Activated naive CD8-positive, alpha-beta T cell treated with anti-CD3 and anti-CD28 coated beads for 36 hours (primary cell): ENCODE data around the gene EME1. TPM values are rescaled to one million over a fixed set of nuclear protein-coding genes. Genes with fewer than 3 reads are reported as not detected.
"Not testable (repeated sequence)": the region's sequence is repeated elsewhere in the genome, so short reads cannot be mapped to it uniquely, and the experiment has no call there.

Source experiments
- DNase-seq: peaks from one replicate; pipeline ENCODE4 v3.0.0; 2021
- H3K27ac Mint-ChIP-seq: one replicate; pipeline ENCODE4 v1.8.0; 2022; ENCODE audit warnings: mild to moderate bottlenecking, moderate library complexity, mixed read lengths
- H3K27me3 Mint-ChIP-seq: one replicate; pipeline ENCODE4 v1.8.0; 2022; ENCODE audit warnings: mild to moderate bottlenecking, mixed read lengths
- H3K36me3 Mint-ChIP-seq: one replicate; pipeline ENCODE4 v1.8.0; 2021; ENCODE audit warnings: mild to moderate bottlenecking, mixed read lengths
- H3K4me1 Mint-ChIP-seq: one replicate; pipeline ENCODE4 v1.8.0; 2021; ENCODE audit warnings: mixed read lengths
- H3K4me3 Mint-ChIP-seq: one replicate; pipeline ENCODE4 v1.8.0; 2022; ENCODE audit warnings: mild to moderate bottlenecking, moderate library complexity, mixed read lengths
- H3K9me3 Mint-ChIP-seq: one replicate; pipeline ENCODE4 v1.8.0; 2022; ENCODE audit warnings: mixed read lengths
- total RNA-seq, 2 experiments: library from RNA; stranded (reverse); gene quantifications; one replicate each; pipeline ENCODE4 v1.2.3, GENCODE V29; 2021

EME1 gene
- total RNA-seq, 2 experiments from 2014 or later = 34.0 to 34.4 TPM

GRCh38 chr17:50388728-50389127 is 15.7 kb downstream of the EME1 start:
- H3K4me1 Mint-ChIP-seq = peaks cover 4% of the 10 kb centered on the region
- no peak for DNase-seq
- no peaks in the 10 kb centered on the region for H3K9me3 Mint-ChIP-seq
- H3K4me3 Mint-ChIP-seq = no peak overlapping the region
- H3K36me3 Mint-ChIP-seq = peaks cover 20% of the 10 kb centered on the region
- H3K27ac Mint-ChIP-seq = no peak overlapping the region
- H3K27me3 Mint-ChIP-seq = no peaks in the 10 kb centered on the region

DNA sequence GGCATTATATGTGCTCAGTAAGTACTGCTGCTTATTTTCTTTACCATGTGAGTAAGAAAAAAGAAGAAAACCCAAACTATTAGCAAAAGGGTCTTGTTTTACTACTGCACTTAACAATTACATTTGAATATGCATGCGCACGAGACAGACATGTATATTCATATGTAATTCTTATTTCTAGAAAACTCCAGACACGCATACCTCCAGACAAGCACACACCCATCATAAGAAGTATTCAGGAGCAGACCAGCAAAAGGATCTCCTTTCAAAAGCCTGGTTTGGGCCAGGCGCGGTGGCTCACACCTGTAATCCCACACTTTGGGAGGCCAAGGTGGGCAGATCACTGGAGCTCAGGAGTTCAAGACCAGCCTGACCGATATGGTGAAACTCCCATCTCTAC is 16.5 kb downstream of the EME1 start:
- peaks cover 7% of the 10 kb centered on the region for H3K4me1 Mint-ChIP-seq
- H3K27me3 Mint-ChIP-seq = no peaks in the 10 kb centered on the region
- no peak overlapping the region for H3K4me3 Mint-ChIP-seq
- H3K27ac Mint-ChIP-seq = no peak overlapping the region
- DNase-seq = no peak
- H3K9me3 Mint-ChIP-seq = no peaks in the 10 kb centered on the region
- H3K36me3 Mint-ChIP-seq = peaks cover 25% of the 10 kb centered on the region

DNA sequence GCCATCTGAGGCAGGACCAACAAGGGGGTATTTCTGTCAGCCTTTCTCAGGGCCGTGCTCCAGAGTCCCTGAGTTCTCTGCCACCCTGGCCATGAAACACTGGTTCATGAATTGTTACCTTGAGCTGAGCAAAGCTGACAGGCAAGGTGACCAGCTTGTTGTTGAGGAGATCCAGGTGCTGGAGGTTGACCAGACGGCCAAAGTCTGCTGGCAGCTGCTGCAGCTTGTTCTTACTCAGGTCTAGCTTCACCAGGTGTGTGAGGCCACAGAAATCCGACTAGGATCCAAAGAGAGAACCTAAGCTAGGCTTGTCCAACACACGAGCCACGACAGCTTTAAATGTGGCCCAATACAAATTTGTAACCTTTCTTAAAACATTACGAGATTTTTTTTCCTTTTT is 19.6 kb downstream of the EME1 start:
- Mint-ChIP-seq H3K9me3 (no peaks in the 10 kb centered on the region), H3K27me3 (no peaks in the 10 kb centered on the region), H3K4me3 (no peak overlapping the region), H3K36me3 (peaks cover 29% of the 10 kb centered on the region), H3K27ac (no peak overlapping the region), H3K4me1 (peaks cover 25% of the 10 kb centered on the region)
- no peak for DNase-seq

- H3K4me3 Mint-ChIP-seq = no peak overlapping the region
- no peak overlapping the region for H3K27ac Mint-ChIP-seq
- peaks cover 25% of the 10 kb centered on the region for H3K36me3 Mint-ChIP-seq
- no peaks in the 10 kb centered on the region for H3K27me3 Mint-ChIP-seq
- no peak for DNase-seq
- no peaks in the 10 kb centered on the region for H3K9me3 Mint-ChIP-seq
- H3K4me1 Mint-ChIP-seq = peaks cover 27% of the 10 kb centered on the region
Observed at GRCh38 chr17:50393700-50394099, 20.7 kb downstream of the EME1 start.

DNA sequence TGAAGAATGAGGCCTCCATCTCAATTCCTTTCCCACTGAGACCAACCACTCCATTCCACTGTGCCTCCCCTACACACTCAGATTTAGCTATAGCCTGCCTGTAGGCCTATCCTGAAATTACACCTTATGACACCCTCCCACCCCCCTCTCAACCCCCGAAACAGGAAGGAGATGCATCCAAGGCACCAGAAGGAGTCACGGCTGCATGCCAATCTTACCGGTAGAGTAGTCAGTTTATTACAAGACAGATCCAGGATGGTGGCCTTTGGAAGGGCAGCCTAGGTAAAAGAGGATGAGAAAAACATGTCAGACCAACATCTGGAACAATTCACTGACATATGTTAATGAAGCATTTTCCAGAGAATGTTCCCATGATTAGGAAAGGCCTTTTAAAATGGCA is 21.7 kb downstream of the EME1 start:
- no peak for DNase-seq
- Mint-ChIP-seq H3K4me1 (peaks cover 27% of the 10 kb centered on the region), H3K4me3 (peak overlapping the region; percentile 96), H3K27ac (peak overlapping the region; percentile 31), H3K9me3 (no peaks in the 10 kb centered on the region), H3K27me3 (no peaks in the 10 kb centered on the region), H3K36me3 (peaks cover 25% of the 10 kb centered on the region)

DNA sequence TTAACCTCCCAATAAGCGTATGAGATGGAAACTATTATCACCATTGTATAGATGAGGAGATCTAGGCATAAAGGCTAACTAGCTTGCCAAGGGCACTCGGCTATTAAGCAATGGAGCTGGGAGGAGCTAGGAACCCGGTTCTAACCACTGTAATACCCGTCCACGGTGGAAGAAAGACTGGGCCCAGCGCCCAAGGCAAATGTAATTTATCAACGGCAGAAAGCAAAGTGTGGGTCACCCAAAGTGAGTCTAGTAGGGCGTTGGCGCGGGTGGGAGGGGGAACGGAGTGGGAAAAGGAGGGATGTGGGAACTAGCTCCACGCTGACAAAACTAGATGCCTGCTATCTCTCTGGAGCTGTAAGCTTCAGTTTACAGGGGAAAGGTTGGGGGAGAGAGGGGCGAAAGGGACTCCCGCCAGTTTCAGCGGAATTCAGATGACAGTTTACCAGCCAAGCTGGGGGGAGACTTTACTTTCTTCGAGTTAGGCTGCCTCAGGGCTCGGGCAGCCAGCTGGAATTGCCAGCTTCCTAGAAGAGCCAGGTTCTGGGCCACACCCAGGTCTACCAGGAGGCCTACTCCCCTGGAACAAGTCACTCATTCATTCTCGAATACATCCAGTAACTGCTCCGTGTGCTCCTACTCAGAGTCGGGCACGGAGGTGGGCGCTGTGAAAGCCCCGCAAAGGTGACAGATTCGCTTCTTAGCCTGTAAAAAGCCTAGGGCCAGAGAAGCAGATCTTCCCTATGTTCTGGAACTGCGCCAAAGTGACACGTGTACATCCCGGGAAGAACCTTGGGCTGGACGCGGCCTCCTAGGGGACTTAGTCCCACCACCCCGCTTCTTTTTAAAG is 23.5 kb downstream of the EME1 start:
- DNase-seq = peak; percentile 35
- Mint-ChIP-seq H3K27ac (peak overlapping the region; percentile 87), H3K27me3 (no peaks in the 10 kb centered on the region), H3K4me1 (peaks cover 25% of the 10 kb centered on the region), H3K36me3 (peaks cover 23% of the 10 kb centered on the region), H3K9me3 (no peaks in the 10 kb centered on the region), H3K4me3 (peak overlapping the region; percentile 96)

DNA sequence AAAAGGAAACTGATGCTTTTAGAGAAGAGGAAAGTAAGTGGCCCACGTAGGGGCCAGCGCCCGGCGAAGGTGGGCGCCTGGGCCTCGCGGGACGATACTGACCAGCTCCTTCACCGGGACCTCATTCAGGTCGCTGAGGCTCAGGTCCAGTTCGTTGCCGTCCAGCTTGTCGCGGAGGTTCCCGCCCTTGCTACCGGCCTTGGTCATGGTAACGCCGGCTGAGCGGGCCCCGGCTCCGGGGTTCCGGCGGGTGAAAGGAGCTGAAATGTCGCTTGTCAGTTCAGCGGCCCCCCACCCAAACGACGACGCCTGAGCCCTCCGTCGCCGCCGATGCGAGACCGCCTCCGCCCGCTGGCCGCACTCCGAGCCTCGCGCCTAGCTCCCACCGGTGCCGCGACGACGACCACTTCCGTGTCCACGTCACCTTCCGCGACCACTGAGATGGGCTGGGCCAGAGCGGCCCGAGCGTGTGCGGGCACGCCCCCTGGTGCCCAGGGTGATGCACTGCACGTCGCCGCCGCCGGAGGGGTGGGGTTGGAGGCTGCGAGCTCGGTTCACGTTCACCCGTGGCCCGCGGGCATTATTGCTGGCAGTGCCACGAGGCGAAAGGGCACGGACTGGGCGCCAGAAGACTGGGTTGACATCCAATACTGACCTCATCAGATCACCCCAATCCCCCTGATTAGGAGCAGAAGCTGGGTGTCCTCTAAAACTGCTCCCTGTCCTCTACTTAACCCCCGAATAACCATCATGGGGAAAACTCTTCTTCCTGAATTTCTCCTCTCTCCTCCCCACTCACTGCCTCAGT is 24.3 kb downstream of the EME1 start, which contains the start of gene LRRC59:
Gene LRRC59, minus strand, starts transcription at position 413 of the 808 bp plus-strand sequence. Its CDS starts 206 bp downstream, at position 207.
- peak within 1 kb of the TSS; percentile 87 for H3K27ac Mint-ChIP-seq
- H3K27me3 Mint-ChIP-seq = no peaks in the 10 kb centered on the region
- H3K36me3 Mint-ChIP-seq = peaks cover 23% of the 10 kb centered on the region
- peak within 1 kb of the TSS; percentile 96 for H3K4me3 Mint-ChIP-seq
- H3K9me3 Mint-ChIP-seq = no peaks in the 10 kb centered on the region
- DNase-seq = peak; percentile 93
- peaks cover 23% of the 10 kb centered on the region for H3K4me1 Mint-ChIP-seq

DNA sequence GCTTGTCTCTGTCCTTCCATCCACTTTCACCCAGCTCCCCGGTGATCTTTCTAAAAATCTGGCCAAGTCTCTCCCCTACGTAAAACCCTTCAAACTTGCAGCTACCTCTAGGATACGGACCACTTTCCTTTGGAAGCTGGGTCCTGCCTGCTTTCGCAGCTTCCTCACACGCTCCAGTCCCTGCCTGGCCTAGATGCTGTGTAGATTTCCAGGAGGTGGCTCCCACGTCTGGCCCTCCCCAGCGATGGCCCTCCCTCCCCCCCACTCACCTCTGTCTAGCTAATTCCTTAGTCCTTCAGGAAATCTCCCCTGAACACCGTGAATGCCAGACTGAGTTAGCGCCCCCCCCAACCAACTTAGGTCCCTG is 24.9 kb downstream of the EME1 start:
- H3K9me3 Mint-ChIP-seq = no peaks in the 10 kb centered on the region
- peaks cover 23% of the 10 kb centered on the region for H3K36me3 Mint-ChIP-seq
- H3K27me3 Mint-ChIP-seq = no peaks in the 10 kb centered on the region
- no peak for DNase-seq
- peak overlapping the region; percentile 96 for H3K4me3 Mint-ChIP-seq
- peaks cover 23% of the 10 kb centered on the region for H3K4me1 Mint-ChIP-seq
- H3K27ac Mint-ChIP-seq = peak overlapping the region; percentile 81

GRCh38 chr17:50398672-50399071 is 25.6 kb downstream of the EME1 start:
- not testable (repeated sequence) for DNase-seq, H3K27ac Mint-ChIP-seq, H3K4me3 Mint-ChIP-seq, H3K27me3 Mint-ChIP-seq, H3K9me3 Mint-ChIP-seq
- Mint-ChIP-seq H3K4me1 (peaks cover 23% of the 10 kb centered on the region), H3K36me3 (peaks cover 18% of the 10 kb centered on the region)

- H3K4me3 Mint-ChIP-seq, H3K27me3 Mint-ChIP-seq, DNase-seq, H3K27ac Mint-ChIP-seq, H3K9me3 Mint-ChIP-seq: not testable (repeated sequence)
- Mint-ChIP-seq H3K36me3 (peaks cover 14% of the 10 kb centered on the region), H3K4me1 (peaks cover 19% of the 10 kb centered on the region)
Observed at GRCh38 chr17:50399591-50399990, 26.6 kb downstream of the EME1 start.

GRCh38 chr17:50405351-50405750 is 32.3 kb downstream of the EME1 start:
- H3K36me3 Mint-ChIP-seq, H3K27ac Mint-ChIP-seq, H3K9me3 Mint-ChIP-seq, H3K4me3 Mint-ChIP-seq, H3K4me1 Mint-ChIP-seq, DNase-seq, H3K27me3 Mint-ChIP-seq: not testable (repeated sequence)

DNA sequence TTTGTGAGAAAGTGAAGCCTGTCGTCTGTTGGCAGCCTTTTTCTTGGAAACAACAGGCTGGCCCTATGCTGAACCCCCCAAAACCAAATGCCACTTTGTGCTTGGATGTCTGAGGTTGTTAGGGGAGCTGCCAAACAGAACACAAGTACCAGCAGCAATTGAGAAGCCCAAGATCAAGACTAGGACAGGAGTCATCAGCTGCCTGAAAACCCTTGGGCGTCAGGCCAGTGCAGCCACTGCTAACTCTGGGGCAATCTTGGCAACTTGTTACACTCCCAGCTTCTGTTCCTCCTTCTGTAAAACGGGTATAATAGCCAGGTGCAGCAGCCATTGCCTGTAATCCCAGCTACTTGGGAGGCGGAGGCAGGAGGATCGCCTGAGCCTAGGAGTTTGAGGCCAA is 33.5 kb downstream of the EME1 start:
- H3K4me1 Mint-ChIP-seq = no peaks in the 10 kb centered on the region
- no peak overlapping the region for H3K4me3 Mint-ChIP-seq
- peaks cover 9% of the 10 kb centered on the region for H3K27me3 Mint-ChIP-seq
- no peaks in the 10 kb centered on the region for H3K36me3 Mint-ChIP-seq
- DNase-seq = no peak
- H3K9me3 Mint-ChIP-seq = no peaks in the 10 kb centered on the region
- no peak overlapping the region for H3K27ac Mint-ChIP-seq

DNA sequence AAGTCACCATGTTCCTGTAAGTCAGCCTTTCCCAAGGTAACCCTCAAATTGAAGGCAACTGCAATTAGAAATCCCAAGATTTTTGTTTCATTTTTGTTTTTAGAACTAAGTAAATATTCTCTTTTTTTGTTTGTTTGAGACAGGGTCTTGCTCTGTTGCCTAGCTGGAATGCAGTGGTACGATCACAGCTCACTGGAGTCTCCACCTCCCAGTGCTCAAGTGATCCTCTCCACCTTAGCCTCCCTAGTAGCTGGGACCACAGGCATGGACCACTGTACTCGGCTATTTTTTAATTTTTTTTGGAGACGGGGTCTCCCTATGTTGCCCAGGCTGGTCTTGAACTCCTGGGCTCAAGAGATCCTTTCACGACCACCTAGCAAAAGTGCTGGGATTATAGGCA is 34.9 kb downstream of the EME1 start:
- H3K27ac Mint-ChIP-seq = no peak overlapping the region
- no peaks in the 10 kb centered on the region for H3K4me1 Mint-ChIP-seq
- no peak overlapping the region for H3K4me3 Mint-ChIP-seq
- peaks cover 9% of the 10 kb centered on the region for H3K27me3 Mint-ChIP-seq
- no peaks in the 10 kb centered on the region for H3K36me3 Mint-ChIP-seq
- no peak for DNase-seq
- H3K9me3 Mint-ChIP-seq = no peaks in the 10 kb centered on the region

DNA sequence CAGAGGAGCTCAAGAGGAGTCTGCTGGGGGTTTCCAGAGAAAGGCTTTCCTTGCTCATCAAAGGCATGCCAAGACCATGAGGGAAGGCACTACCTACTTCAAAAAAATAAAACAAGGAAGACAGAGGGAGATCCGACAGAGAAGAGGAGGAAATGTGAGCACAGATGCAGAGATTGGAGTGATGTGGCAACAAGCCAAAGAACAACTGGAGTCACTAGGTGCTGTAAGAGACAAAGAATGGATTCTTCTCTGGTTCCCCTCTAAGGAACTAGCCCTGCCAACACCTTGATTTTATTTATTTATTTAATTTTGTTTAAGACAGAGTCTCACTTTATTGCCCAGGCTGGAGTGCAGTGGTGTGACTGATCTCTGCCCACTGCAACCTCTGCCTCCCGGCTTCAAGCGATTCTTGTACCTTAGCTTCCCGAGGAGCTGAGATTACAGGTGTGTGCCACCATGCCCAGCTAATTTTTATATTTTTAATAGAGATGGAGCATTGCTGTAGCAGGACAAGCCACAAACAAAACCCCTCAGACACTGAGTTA is 39.2 kb downstream of the EME1 start:
- Mint-ChIP-seq H3K36me3 (no peaks in the 10 kb centered on the region), H3K27me3 (no peaks in the 10 kb centered on the region), H3K9me3 (no peaks in the 10 kb centered on the region), H3K27ac (no peak overlapping the region), H3K4me1 (peaks cover 4% of the 10 kb centered on the region), H3K4me3 (no peak overlapping the region)
- DNase-seq = no peak

DNA sequence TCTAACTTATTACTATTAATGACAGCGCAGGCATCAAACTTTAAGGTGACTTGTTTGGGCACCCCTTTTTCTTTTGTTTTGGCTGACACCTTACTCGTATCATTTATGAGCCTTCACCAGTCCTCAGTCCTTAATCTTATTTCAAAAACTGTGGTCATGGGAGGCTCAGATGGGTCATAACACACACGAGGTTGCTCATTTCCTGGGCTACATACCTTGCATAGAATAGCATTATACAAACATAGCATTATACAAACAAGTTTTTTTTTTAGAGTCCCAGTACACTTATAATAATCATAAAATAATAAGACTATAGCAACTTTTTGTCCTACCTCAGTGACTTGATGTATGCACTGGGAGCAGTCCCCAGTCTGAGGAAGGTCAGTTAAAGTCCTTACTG is 41.8 kb downstream of the EME1 start:
- DNase-seq = no peak
- Mint-ChIP-seq H3K4me3 (no peak overlapping the region), H3K27me3 (no peaks in the 10 kb centered on the region), H3K9me3 (peaks cover 3% of the 10 kb centered on the region), H3K36me3 (peaks cover 5% of the 10 kb centered on the region), H3K27ac (no peak overlapping the region), H3K4me1 (peaks cover 4% of the 10 kb centered on the region)
